ENCODE data around the gene MORC3.

The MORC3 gene

DNA sequence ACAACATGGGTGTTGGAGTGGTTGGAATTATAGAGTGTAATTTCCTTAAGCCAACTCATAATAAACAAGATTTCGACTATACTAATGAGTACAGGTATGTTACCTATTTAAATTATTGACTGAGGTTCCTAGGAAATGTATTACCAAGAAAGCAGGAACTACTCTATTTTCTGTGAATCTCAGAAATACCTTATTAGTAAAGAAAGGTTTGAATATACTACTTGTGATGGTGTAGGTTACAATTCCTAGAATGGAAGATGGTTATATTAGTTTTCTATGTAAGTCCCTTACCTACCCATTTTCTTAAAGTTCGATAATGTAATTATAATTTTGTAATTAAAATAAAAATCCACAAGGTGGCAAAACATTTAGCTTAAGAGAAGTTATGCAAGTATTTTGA is 29.3 kb downstream of the MORC3 start:
- no peak for DNase-seq
- WGBS: no CpG with 5 or more reads among the region's 2 CpGs
- peaks cover 24% of the 10 kb centered on the region for H3K79me1 ChIP-seq (replicated peaks; ENCODE audit: low read length, poor library complexity, severe bottlenecking)

GRCh38 chr21:36350282-36350910 is 30.4 kb downstream of the MORC3 start:
- H3K4me3 ChIP-seq (ENCODE audit: insufficient read depth in 1 of 2, low read depth in 1 of 2, low read length in 2 of 2): no peak overlapping the region
- no peaks in the 10 kb centered on the region for H3K9me3 ChIP-seq (ENCODE audit: control insufficient read depth, low read length)
- no peak overlapping the region for H3K23ac ChIP-seq (ENCODE audit: low read length in 2 of 2)
- peak overlapping the region; percentile 76 for H3K27ac ChIP-seq (ENCODE audit: low read length, poor library complexity, severe bottlenecking)
- peak; percentile 57 for DNase-seq
- no peak overlapping the region for H4K8ac ChIP-seq (ENCODE audit: low read length)
- H2AK5ac ChIP-seq (ENCODE audit: low read length, severe bottlenecking): peak overlapping the region; percentile 75
- WGBS: 88% methylated on average over 10 of the region's 11 CpGs
- H3K4me1 ChIP-seq (ENCODE audit: control insufficient read depth, insufficient read depth, low read depth, low read length): peaks cover 4% of the 10 kb centered on the region
- no peak overlapping the region for H3K4ac ChIP-seq (ENCODE audit: low read depth in 1 of 2, low read length in 2 of 2)
- no peak overlapping the region for H4K91ac ChIP-seq (ENCODE audit: low read length)
- peaks cover 28% of the 10 kb centered on the region for H3K79me1 ChIP-seq (replicated peaks; ENCODE audit: low read length, poor library complexity, severe bottlenecking)
- no peak overlapping the region for H3K18ac ChIP-seq (ENCODE audit: low read depth in 1 of 2, low read length in 2 of 2)
- peak overlapping the region; percentile 58 for H2BK5ac ChIP-seq (ENCODE audit: low read depth, low read length, poor library complexity, severe bottlenecking)
- no peak overlapping the region for H2AFZ ChIP-seq (ENCODE audit: low read depth, low read length)
- peak overlapping the region; percentile 53 for H3K9ac ChIP-seq (ENCODE audit: low read length)
- no peaks in the 10 kb centered on the region for H3K27me3 ChIP-seq (ENCODE audit: control insufficient read depth in 1 of 2, insufficient read depth in 1 of 2, low read length in 2 of 2)
- no peak overlapping the region for H2BK120ac ChIP-seq (ENCODE audit: low read depth, low read length)
- H3K4me2 ChIP-seq (ENCODE audit: low read length, poor library complexity, severe bottlenecking): no peak overlapping the region
- no peak overlapping the region for H2BK15ac ChIP-seq (ENCODE audit: low read depth, poor library complexity, severe bottlenecking)
- no peak overlapping the region for H2BK12ac ChIP-seq (ENCODE audit: low read length in 2 of 2)
- H3K36me3 ChIP-seq (ENCODE audit: control insufficient read depth in 1 of 2, insufficient read depth in 2 of 2, low read depth in 1 of 2, low read length in 2 of 2): peaks cover 28 to 76% of the 10 kb centered on the region in 2 experiments
- no peak overlapping the region for H3K14ac ChIP-seq (ENCODE audit: low read length in 2 of 2)

More for the DNA sequence above, 29.3 kb downstream of the MORC3 start:
- no peak overlapping the region for H3K4me2 ChIP-seq (ENCODE audit: low read length, poor library complexity, severe bottlenecking)
- H2AFZ ChIP-seq (ENCODE audit: low read depth, low read length): no peak overlapping the region
- H2BK120ac ChIP-seq (ENCODE audit: low read depth, low read length): no peak overlapping the region
- H2AK5ac ChIP-seq (ENCODE audit: low read length, severe bottlenecking): no peak overlapping the region
- H4K91ac ChIP-seq (ENCODE audit: low read length): no peak overlapping the region
- no peak overlapping the region for H3K14ac ChIP-seq (ENCODE audit: low read length in 2 of 2)
- H3K23ac ChIP-seq (ENCODE audit: low read length in 2 of 2): no peak overlapping the region
- no peak overlapping the region for H3K18ac ChIP-seq (ENCODE audit: low read depth in 1 of 2, low read length in 2 of 2)
- H3K4me1 ChIP-seq (ENCODE audit: control insufficient read depth, insufficient read depth, low read depth, low read length): peaks cover 4% of the 10 kb centered on the region
- H2BK15ac ChIP-seq (ENCODE audit: low read depth, poor library complexity, severe bottlenecking): no peak overlapping the region
- no peak overlapping the region for H3K4me3 ChIP-seq (ENCODE audit: insufficient read depth in 1 of 2, low read depth in 1 of 2, low read length in 2 of 2)
- H3K27ac ChIP-seq (ENCODE audit: low read length, poor library complexity, severe bottlenecking): no peak overlapping the region
- H2BK5ac ChIP-seq (ENCODE audit: low read depth, low read length, poor library complexity, severe bottlenecking): no peak overlapping the region
- no peak overlapping the region for H3K4ac ChIP-seq (ENCODE audit: low read depth in 1 of 2, low read length in 2 of 2)
- no peaks in the 10 kb centered on the region for H3K27me3 ChIP-seq (ENCODE audit: control insufficient read depth in 1 of 2, insufficient read depth in 1 of 2, low read length in 2 of 2)
- no peak overlapping the region for H3K9ac ChIP-seq (ENCODE audit: low read length)
- H3K9me3 ChIP-seq (ENCODE audit: control insufficient read depth, low read length): no peaks in the 10 kb centered on the region
- peaks cover 32 to 71% of the 10 kb centered on the region in 2 experiments for H3K36me3 ChIP-seq (ENCODE audit: control insufficient read depth in 1 of 2, insufficient read depth in 2 of 2, low read depth in 1 of 2, low read length in 2 of 2)
- H4K8ac ChIP-seq (ENCODE audit: low read length): no peak overlapping the region
- H2BK12ac ChIP-seq (ENCODE audit: low read length in 2 of 2): no peak overlapping the region

DNA sequence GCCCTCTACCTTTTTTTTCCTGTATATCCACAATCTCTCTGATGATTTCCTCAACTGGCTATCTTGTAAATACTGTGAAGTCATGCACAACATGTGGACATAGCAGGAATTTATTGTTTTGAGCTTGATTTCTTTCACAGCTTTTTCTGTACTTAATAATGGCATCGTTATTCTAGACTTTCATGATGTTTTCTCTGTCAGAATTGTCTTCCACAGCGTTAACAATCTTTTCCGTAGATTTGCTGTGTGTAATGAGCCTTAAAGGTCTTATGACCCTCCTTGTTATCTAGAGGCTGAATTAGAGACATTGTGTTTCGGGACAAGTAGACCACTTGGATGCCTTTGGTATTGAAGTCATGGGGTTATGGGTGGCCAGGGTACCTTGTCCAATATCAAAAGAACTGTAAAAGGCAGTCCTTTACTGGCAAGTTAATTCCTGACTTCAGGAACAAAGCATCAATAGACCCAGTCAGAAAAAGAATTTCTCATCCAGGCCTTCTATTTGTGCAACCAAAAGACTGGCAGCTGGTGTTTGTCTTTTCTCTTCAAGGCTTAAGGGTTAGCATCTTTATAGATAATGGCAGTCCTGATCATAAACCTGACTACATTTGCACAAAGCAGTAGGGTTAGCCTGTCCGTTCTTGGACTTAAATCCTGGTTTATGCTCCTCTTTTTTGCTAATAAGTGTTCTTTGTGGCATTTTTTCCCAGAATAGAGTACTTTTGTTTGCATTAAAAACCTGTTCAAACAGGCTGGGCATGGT is 35.1 kb downstream of the MORC3 start:
- Histone ChIP-seq H2AK5ac (ENCODE audit: low read length, severe bottlenecking) (no peak overlapping the region), H2BK120ac (ENCODE audit: low read depth, low read length) (no peak overlapping the region), H2BK15ac (ENCODE audit: low read depth, poor library complexity, severe bottlenecking) (no peak overlapping the region), H4K8ac (ENCODE audit: low read length) (no peak overlapping the region), H3K36me3 (ENCODE audit: control insufficient read depth in 1 of 2, insufficient read depth in 2 of 2, low read depth in 1 of 2, low read length in 2 of 2) (peaks cover 14 to 87% of the 10 kb centered on the region in 2 experiments), H3K79me1 (replicated peaks; ENCODE audit: low read length, poor library complexity, severe bottlenecking) (peaks cover 26% of the 10 kb centered on the region), H3K23ac (ENCODE audit: low read length in 2 of 2) (no peak overlapping the region), H2BK12ac (ENCODE audit: low read length in 2 of 2) (no peak overlapping the region), H3K27me3 (ENCODE audit: control insufficient read depth in 1 of 2, insufficient read depth in 1 of 2, low read length in 2 of 2) (no peaks in the 10 kb centered on the region), H3K27ac (ENCODE audit: low read length, poor library complexity, severe bottlenecking) (no peak overlapping the region), H2AFZ (ENCODE audit: low read depth, low read length) (no peak overlapping the region), H3K4me1 (ENCODE audit: control insufficient read depth, insufficient read depth, low read depth, low read length) (peaks cover 2% of the 10 kb centered on the region), H3K14ac (ENCODE audit: low read length in 2 of 2) (no peak overlapping the region), H4K91ac (ENCODE audit: low read length) (no peak overlapping the region), H3K4me2 (ENCODE audit: low read length, poor library complexity, severe bottlenecking) (no peak overlapping the region), H3K4me3 (ENCODE audit: insufficient read depth in 1 of 2, low read depth in 1 of 2, low read length in 2 of 2) (no peak overlapping the region), H3K9ac (ENCODE audit: low read length) (no peak overlapping the region), H3K4ac (ENCODE audit: low read depth in 1 of 2, low read length in 2 of 2) (no peak overlapping the region), H3K9me3 (ENCODE audit: control insufficient read depth, low read length) (no peaks in the 10 kb centered on the region), H2BK5ac (ENCODE audit: low read depth, low read length, poor library complexity, severe bottlenecking) (no peak overlapping the region), H3K18ac (ENCODE audit: low read depth in 1 of 2, low read length in 2 of 2) (no peak overlapping the region)
- DNase-seq: no peak
- WGBS: 98% methylated on average over 5 of the region's 5 CpGs

DNA sequence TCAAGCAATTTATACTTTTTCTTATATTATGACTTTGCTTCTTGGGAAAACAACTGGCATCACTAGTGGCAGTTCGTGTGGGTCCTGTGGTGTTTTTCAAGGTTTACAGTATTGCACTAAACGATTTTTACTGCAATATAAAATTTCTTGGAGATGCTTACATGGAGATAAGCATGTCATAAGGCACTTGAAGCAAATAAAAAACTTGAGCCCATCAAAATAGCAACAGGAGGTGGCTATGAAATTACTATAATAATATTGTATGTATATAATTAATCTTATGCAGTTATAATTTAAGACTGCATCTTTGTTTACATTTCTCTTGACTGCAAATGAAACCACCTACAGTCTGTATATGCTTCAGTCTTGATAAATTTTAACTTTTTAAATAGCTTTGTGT is 35.9 kb downstream of the MORC3 start:
- Histone ChIP-seq H4K8ac (ENCODE audit: low read length) (no peak overlapping the region), H3K23ac (ENCODE audit: low read length in 2 of 2) (no peak overlapping the region), H2AFZ (ENCODE audit: low read depth, low read length) (no peak overlapping the region), H2AK5ac (ENCODE audit: low read length, severe bottlenecking) (no peak overlapping the region), H2BK5ac (ENCODE audit: low read depth, low read length, poor library complexity, severe bottlenecking) (no peak overlapping the region), H3K27me3 (ENCODE audit: control insufficient read depth in 1 of 2, insufficient read depth in 1 of 2, low read length in 2 of 2) (no peaks in the 10 kb centered on the region), H2BK15ac (ENCODE audit: low read depth, poor library complexity, severe bottlenecking) (no peak overlapping the region), H3K18ac (ENCODE audit: low read depth in 1 of 2, low read length in 2 of 2) (no peak overlapping the region), H4K91ac (ENCODE audit: low read length) (no peak overlapping the region), H3K4ac (ENCODE audit: low read depth in 1 of 2, low read length in 2 of 2) (no peak overlapping the region), H3K4me2 (ENCODE audit: low read length, poor library complexity, severe bottlenecking) (no peak overlapping the region), H3K79me1 (replicated peaks; ENCODE audit: low read length, poor library complexity, severe bottlenecking) (peaks cover 27% of the 10 kb centered on the region), H3K9ac (ENCODE audit: low read length) (no peak overlapping the region), H3K36me3 (ENCODE audit: control insufficient read depth in 1 of 2, insufficient read depth in 2 of 2, low read depth in 1 of 2, low read length in 2 of 2) (peaks cover 12 to 86% of the 10 kb centered on the region in 2 experiments), H3K27ac (ENCODE audit: low read length, poor library complexity, severe bottlenecking) (no peak overlapping the region), H3K4me3 (ENCODE audit: insufficient read depth in 1 of 2, low read depth in 1 of 2, low read length in 2 of 2) (no peak overlapping the region), H3K9me3 (ENCODE audit: control insufficient read depth, low read length) (no peaks in the 10 kb centered on the region), H3K4me1 (ENCODE audit: control insufficient read depth, insufficient read depth, low read depth, low read length) (no peaks in the 10 kb centered on the region), H2BK120ac (ENCODE audit: low read depth, low read length) (no peak overlapping the region), H3K14ac (ENCODE audit: low read length in 2 of 2) (no peak overlapping the region), H2BK12ac (ENCODE audit: low read length in 2 of 2) (no peak overlapping the region)
- no peak for DNase-seq
- WGBS: 88% methylated on average over 2 of the region's 2 CpGs

Data from mesenchymal stem cell (in vitro differentiated cells and primary cell).